ENCODE results near the gene GLRX3. TPM values are rescaled to one million over a fixed set of nuclear protein-coding genes. Genes with fewer than 3 reads are reported as not detected.

Gene GLRX3
- total and polyA plus RNA-seq, 8 donors, result 1.2 to 80.5 (median 63.7) TPM

DNA sequence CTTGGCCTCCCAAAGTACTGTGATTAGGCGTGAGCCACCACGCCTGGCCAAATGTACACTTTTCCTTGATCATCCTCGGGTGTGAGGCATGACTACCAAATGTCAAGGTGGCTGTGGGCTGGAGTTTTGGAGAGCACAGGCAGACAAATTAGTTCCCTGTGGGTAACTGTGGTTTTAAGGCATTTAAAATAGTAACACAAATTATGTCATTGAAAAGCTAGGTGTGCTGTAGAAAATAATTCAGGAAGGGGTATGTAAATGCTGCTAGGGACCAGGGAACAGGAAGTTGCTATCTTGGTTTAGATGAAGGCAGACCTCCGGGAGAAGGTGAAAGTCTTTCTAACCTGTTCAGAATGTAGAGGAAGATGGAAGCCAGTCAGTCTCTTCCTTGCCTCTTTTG lies 9.9 kb downstream of the GLRX3 start:
- Histone ChIP-seq H3K27ac (no peak overlapping the region), H3K4me1 (peaks cover 0 to 39% (median 22%) of the 10 kb centered on the region in 4 donors), H3K4me3 (no peak overlapping the region), H3K9me3 (no peaks in the 10 kb centered on the region), H3K27me3 (no peaks in the 10 kb centered on the region), H3K36me3 (peaks cover 7 to 56% (median 50%) of the 10 kb centered on the region in 4 donors)
- WGBS, 5 donors, result 75 to 84% (median 80%) methylated on average over 4 of the region's 4 CpGs
- intact Hi-C loops (cut with DNase I; ENCODE audit: low total_unique reads), result no loop called here
- TF ChIP-seq POLR2AphosphoS5 (IDR thresholded peaks at IDR 0.05) (no peak), POLR2A (IDR thresholded peaks at IDR 0.05) (no peak), EP300 (IDR thresholded peaks at IDR 0.05) (no peak)
- TF ChIP-seq, protein P1, sequence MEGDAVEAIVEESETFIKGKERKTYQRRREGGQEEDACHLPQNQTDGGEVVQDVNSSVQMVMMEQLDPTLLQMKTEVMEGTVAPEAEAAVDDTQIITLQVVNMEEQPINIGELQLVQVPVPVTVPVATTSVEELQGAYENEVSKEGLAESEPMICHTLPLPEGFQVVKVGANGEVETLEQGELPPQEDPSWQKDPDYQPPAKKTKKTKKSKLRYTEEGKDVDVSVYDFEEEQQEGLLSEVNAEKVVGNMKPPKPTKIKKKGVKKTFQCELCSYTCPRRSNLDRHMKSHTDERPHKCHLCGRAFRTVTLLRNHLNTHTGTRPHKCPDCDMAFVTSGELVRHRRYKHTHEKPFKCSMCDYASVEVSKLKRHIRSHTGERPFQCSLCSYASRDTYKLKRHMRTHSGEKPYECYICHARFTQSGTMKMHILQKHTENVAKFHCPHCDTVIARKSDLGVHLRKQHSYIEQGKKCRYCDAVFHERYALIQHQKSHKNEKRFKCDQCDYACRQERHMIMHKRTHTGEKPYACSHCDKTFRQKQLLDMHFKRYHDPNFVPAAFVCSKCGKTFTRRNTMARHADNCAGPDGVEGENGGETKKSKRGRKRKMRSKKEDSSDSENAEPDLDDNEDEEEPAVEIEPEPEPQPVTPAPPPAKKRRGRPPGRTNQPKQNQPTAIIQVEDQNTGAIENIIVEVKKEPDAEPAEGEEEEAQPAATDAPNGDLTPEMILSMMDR (IDR thresholded peaks at IDR 0.05), result no peak
- no peak for DNase-seq

DNA sequence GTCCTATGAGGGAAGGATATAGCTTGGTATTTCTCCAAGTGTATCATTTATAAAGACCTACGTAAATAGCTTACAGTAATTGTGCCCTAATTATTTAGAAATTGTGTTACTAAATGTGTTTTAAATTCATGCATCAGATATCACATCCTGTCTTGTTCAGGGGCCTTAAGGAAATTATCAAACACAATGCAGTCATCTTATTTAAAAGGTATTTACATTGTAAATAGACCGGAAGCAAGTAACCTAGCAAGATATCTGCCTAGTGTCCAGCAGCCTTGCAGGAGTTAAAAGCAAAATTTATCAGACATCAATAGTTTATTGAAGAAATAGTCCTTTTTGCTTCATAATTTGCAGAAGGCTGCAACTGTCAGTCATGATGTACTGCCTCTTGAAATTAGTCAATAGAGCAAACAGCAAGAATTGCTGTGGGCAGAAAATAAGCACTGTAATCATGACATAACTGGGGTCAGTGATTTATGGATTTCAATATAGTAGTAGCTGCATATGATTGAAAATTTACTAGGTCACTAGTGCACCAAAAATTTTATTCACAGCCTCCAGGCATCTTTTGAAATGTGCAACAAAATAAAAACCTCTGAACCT lies 23.1 kb downstream of the GLRX3 start:
- H3K27ac ChIP-seq, result no peak overlapping the region
- no peak for DNase-seq
- intact Hi-C loops (cut with DNase I; ENCODE audit: low total_unique reads), result no loop called here
- peaks cover 23 to 52% (median 46%) of the 10 kb centered on the region in 4 donors for H3K36me3 ChIP-seq
- TF ChIP-seq EP300 (IDR thresholded peaks at IDR 0.05) (no peak), POLR2A (IDR thresholded peaks at IDR 0.05) (no peak), POLR2AphosphoS5 (IDR thresholded peaks at IDR 0.05) (no peak)
- TF ChIP-seq, protein P1 (IDR thresholded peaks at IDR 0.05), result no peak
- H3K4me1 ChIP-seq, result peaks cover 0 to 4% (median 0%) of the 10 kb centered on the region in 4 donors
- H3K9me3 ChIP-seq, result no peaks in the 10 kb centered on the region
- H3K27me3 ChIP-seq, result no peaks in the 10 kb centered on the region
- 68 to 80% (median 75%) methylated on average over 2 of the region's 2 CpGs for WGBS, 5 donors
- no peak overlapping the region for H3K4me3 ChIP-seq

DNA sequence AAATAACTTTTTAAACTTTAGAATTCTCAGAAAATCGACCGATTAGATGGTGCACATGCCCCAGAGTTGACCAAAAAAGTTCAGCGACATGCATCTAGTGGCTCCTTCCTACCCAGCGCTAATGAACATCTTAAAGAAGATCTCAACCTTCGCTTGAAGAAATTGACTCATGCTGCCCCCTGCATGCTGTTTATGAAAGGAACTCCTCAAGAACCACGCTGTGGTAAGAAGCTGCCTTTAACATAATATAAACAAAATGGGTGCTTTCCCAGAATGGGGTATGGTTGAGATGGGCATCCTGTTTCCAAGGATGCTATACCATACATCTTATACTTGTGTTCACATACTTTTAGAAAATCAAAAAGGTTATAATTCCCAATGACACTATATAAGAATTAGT lies 24.6 kb downstream of the GLRX3 start:
- no peak overlapping the region for H3K27ac ChIP-seq
- H3K4me1 ChIP-seq, result peaks cover 0 to 4% (median 0%) of the 10 kb centered on the region in 4 donors
- H3K4me3 ChIP-seq, result no peak overlapping the region
- WGBS, 5 donors, result 87 to 93% (median 90%) methylated on average over 6 of the region's 6 CpGs
- intact Hi-C loops (cut with DNase I; ENCODE audit: low total_unique reads), result no loop called here
- H3K27me3 ChIP-seq, result no peaks in the 10 kb centered on the region
- DNase-seq, result no peak
- peaks cover 23 to 63% (median 58%) of the 10 kb centered on the region in 4 donors for H3K36me3 ChIP-seq
- no peaks in the 10 kb centered on the region for H3K9me3 ChIP-seq
- TF ChIP-seq, protein P1 (IDR thresholded peaks at IDR 0.05), result no peak
- TF ChIP-seq POLR2AphosphoS5 (IDR thresholded peaks at IDR 0.05), result no peak

DNA sequence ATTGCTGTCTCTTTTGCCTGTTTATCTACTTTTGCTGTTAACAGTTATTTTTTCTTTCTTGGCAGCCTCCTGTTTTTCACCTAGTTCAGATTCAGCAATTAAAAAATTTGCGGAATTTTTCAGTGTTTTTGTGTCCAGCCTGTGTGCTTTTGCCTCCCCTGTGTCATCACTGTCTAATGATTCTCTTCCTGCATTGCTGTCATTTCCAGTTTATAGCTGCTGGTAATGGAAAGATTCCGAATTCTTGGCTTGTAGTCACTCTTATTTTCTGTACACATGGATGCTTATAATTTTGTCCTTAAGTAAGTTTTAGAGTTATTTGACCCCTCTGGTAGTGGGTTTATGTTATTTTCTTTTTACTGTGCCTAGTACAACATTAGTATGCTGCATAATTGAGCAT lies 25.1 kb downstream of the GLRX3 start:
- Histone ChIP-seq H3K4me3 (no peak overlapping the region), H3K9me3 (no peaks in the 10 kb centered on the region), H3K4me1 (peaks cover 0 to 4% (median 0%) of the 10 kb centered on the region in 4 donors), H3K27ac (no peak overlapping the region), H3K27me3 (no peaks in the 10 kb centered on the region), H3K36me3 (peaks cover 23 to 63% (median 61%) of the 10 kb centered on the region in 4 donors)
- no peak for DNase-seq
- intact Hi-C loops (cut with DNase I; ENCODE audit: low total_unique reads), result no loop called here
- TF ChIP-seq POLR2AphosphoS5 (IDR thresholded peaks at IDR 0.05), result no peak
- TF ChIP-seq, protein P1 (IDR thresholded peaks at IDR 0.05), result no peak
- TF ChIP-seq POLR2A (IDR thresholded peaks at IDR 0.05), result no peak
- no peak for TF ChIP-seq EP300 (IDR thresholded peaks at IDR 0.05)
- 93 to 99% (median 96%) methylated on average over 2 of the region's 2 CpGs for WGBS, 5 donors
